SW 1271 (cell line): ENCODE measurements around the gene ABHD11.
A peak's percentile ranks its signal among the peaks of the same experiment; 100 is the strongest.
"Not testable (repeated sequence)": the region's sequence is repeated elsewhere in the genome, so short reads cannot be mapped to it uniquely, and the experiment has no call there.

Experiments
- DNase-seq, 2 experiments: peaks; one replicate each; lab custom pipeline; 2025; lab: John Stamatoyannopoulos, UW

The ABHD11 gene

GRCh38 chr7:73718905-73719805, 19.4 kb downstream of the ABHD11 start, which contains the start of gene STX1A:
Gene STX1A (minus strand): TSS chr7:73719669. CDS start chr7:73719631, 38 bp downstream.
- DNase-seq = peak in 1 of 2 experiments; percentile 18

- DNase-seq = peak in 1 of 2 experiments; percentile 54
These were observed 20.1 kb downstream of the ABHD11 start for GRCh38 chr7:73718438-73718881.

DNA sequence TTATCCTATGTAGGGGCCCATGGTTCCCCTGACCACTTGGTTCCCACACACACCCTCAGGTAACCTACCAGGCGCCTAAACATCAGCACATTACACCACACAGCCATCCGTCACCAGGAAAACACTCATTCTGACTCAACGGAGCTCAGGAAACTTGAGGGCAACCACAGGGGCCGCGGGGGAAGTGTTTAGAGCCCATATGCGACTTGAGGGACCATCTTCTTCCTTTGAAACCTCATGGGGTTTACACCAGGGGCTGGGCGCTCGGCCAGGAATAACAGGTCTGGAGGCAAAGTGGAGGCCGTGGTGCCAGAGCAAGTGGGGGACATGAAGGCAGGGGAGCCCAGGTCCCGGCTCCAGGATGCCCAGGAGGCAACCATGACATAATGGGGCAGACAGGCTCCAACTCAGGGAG, 20.6 kb downstream of the ABHD11 start:
- peak; percentile 83 to 89 for DNase-seq

GRCh38 chr7:73717025-73717807, 21.4 kb downstream of the ABHD11 start:
- no peak for DNase-seq

DNA sequence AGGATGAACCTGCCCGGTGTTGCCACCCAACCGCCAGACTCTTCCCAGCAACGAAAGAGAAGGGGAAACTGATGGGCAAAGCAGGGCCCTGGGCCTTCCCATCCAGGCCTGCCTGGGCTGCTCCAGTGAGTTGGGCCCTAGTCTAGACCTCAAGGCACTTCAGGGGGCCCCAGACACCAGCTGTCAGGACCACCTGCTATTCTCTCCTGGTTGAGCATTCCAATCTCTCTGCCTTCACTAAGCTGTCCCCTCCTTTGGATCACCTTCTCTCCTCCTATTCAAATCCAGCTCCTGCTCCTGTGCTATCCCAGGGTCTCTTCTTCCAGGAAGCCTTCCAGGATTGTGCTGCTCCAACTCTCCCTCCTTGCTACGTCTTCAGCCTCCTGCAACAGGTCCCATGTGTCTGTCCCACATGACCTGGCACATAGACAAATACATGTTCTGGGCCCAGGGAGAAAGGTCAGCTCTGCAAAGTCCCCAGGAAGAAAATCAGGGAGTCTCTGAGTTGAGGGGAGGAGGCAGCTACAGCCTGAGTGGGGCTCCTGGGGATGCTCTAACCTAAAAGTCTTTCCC, 22.2 kb downstream of the ABHD11 start:
- no peak for DNase-seq

GRCh38 chr7:73715648-73716317, 22.8 kb downstream of the ABHD11 start:
- DNase-seq = peak; percentile 90 to 97

GRCh38 chr7:73713319-73713718, 25.3 kb downstream of the ABHD11 start:
- DNase-seq = not testable (repeated sequence)

DNA sequence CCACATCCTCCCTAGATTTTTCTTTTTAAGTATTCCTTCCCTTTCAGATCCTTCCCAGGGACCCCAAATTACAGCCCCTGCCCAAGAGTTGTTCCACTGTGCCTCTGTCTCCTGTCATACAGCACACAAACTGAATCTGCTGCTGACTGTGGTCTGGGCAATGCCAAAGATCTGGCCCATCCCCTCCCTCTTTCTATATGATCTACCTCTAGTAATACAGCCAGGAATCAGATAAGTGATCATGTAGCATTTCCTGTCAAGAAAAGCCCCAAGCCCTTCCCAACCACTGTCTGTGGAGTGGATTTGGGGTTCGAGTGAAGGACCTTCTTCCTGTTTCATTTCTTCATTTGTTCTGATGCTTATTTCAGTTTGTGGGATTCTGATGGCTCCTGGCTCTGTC, 25.8 kb downstream of the ABHD11 start:
- no peak for DNase-seq

DNA sequence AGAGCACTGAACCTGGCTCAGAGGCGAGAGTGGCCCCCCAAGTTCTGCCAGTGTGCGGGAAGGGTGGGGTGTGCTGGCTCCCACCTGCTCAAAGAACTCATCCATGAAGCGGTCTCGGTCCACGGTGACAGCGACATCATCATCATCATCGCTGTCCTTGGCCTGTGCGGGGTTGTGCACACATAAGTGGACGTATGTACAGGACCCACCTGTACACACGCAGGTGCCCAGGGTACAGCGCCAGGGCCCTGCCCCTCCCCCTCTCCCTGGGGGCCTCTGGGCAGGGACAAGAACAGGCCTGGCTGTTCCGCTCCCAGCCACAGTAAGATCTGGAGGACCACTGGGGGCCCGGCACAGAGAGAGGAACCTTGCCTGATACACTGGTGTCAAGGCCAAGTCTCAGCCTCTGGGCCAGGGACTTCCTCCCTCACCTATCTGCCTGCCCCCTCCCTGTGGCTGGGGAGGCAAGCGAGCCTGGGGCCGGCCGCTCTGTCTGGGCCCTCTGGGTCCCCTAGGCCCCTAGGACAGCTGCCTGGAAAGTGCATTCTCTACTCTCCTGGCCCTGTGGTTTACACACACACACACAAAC, 29.5 kb downstream of the ABHD11 start:
- DNase-seq = no peak

DNA sequence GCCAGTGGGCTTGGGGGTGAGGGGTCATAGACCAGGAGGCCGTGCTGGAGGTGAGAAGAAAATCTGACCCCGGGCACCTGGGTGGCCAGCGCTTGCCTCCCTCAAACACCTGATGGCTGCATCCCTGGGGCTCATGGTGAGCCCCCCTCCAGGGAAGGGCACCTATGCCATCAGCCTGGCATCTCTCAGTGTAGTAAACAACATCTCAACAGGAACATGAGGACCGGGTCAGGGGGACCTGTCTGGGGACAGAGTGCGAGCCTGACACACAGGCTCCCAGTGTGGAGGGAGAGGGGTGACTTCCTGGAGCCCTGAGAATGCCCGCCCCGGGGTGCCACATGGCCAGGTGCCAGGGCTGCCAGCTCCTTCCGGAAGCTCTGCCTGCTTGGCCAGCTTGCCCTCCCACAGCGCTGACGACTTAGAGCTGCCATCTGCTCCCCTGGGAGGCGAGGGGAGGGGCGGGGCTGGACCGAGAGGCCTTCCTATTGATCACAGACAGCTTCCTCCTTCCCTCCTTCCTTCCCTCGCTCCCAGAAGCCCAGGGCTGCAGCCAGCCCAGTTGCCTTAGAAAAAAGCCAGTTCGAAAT, 31.5 kb downstream of the ABHD11 start:
- peak; percentile 58 to 76 for DNase-seq

DNA sequence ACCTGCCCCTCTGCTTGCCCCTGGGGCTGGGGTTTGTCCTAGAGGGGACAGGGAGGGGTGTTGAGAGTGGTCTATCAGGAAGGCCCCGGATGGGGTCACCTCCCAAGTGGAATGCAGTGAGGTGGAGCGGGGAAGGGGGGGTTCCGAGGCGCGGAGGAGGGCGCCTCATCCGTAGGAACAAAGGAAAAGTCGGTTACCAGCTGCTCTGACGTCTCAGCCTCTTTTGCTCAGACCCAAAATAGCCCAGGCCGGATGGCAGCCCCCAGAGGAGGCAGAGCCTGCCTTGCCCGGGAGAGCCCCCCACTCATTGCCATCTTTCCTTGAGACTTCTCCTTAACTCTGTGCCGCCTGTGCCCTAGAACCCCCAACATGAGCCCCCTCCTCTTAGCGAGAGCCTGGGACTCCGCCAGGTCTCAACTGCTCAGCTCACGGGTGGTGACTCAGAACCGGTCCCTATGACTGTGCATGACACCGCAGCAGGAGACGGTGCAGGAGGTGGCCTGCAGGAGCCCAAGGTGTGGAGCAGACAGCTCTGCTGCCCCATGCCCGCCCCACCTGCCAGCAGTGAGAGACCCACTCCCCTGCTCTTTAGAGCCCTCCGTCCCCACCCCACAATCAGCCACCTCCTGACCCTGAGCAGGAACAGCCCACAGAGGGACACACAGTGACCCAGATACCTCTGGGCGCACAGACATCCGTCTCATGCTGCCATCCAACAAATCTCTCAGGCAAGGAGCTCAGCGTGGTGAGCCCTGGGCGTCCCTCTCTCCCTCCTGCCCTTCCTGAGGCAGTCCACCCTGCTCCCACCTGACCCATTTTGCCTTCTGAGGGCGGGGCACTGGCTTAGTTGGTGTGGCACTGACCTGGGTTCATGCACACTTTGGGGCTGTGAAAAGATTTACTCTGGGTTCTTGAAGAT, 32.2 kb downstream of the ABHD11 start:
- DNase-seq = peak in 1 of 2 experiments; percentile 45

DNA sequence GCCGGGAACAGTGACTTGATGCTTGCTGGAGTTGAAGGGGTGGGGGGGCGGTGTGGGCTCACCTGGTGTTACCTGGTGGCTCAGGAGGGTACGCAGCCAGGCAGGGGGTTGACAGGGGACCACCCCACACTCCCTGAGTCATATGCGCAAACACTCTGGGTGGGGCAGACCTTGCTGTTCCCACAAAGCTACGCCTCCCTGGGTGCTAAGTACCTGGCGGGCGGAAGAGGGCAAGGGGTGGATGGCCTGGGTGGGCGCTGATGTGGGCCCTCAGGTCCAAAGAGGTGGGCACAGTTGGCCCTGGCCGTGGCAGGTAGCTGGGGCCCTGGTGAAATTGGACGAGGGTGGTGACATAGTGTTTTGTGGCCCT, 33.1 kb downstream of the ABHD11 start:
- DNase-seq = no peak

DNA sequence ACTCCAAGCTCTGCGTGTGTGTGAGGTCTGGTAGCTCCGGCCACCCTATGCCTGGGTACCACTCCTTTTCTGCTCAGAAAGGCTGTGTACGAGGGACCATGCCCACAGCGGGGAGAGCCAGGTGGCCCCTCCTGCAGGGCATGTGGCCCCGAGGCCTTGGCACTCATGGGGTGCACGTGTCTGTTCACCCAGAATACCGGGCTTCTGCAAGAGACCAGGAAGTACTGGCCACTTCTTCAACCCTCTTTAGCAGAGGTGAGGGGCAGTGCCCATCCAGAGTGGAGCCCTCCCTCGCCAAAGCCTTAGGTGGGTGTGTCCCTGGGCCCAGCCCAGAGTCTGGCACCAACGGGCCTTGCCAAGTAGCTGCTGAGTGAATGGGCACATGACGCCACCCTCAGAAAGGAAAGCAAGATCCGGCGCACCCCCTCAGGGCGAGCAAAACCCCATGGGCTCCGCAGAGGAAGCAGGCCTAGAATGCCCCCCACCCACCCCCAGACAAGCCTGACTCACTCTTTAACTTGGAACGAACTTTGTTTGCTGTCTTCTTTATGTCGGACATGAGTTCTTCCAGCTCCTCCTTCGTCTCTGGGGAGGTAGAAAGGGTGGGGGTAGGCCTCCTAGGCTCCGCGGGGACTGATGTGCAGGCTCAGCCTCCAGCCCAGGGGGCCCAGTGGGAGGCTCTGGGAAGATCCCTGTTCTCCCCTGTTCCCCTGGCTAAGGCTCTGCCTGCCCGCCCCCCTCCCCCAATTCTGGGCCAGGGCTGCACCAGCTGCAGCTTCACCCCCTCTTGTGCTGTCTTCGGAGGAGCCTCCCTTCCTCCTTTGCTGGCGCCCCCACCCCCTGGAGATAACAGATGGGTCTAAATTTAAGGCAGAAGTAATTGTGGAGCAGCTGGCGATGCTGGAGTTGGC, 33.7 kb downstream of the ABHD11 start:
- no peak for DNase-seq

- DNase-seq = no peak
These were observed 34.6 kb downstream of the ABHD11 start for GRCh38 chr7:73703757-73704639.

- DNase-seq = no peak
These were observed 35.4 kb downstream of the ABHD11 start for GRCh38 chr7:73703225-73703624.

- DNase-seq = no peak
These were observed 35.9 kb downstream of the ABHD11 start for GRCh38 chr7:73702665-73703064.

- DNase-seq = no peak
These were observed 36.4 kb downstream of the ABHD11 start for GRCh38 chr7:73702226-73702625.
